ENCODE measurements around the gene C16orf89.

GRCh38 chr16:5005916-5006315 is 59.8 kb downstream of the C16orf89 start:
- TF ChIP-seq, protein P1, sequence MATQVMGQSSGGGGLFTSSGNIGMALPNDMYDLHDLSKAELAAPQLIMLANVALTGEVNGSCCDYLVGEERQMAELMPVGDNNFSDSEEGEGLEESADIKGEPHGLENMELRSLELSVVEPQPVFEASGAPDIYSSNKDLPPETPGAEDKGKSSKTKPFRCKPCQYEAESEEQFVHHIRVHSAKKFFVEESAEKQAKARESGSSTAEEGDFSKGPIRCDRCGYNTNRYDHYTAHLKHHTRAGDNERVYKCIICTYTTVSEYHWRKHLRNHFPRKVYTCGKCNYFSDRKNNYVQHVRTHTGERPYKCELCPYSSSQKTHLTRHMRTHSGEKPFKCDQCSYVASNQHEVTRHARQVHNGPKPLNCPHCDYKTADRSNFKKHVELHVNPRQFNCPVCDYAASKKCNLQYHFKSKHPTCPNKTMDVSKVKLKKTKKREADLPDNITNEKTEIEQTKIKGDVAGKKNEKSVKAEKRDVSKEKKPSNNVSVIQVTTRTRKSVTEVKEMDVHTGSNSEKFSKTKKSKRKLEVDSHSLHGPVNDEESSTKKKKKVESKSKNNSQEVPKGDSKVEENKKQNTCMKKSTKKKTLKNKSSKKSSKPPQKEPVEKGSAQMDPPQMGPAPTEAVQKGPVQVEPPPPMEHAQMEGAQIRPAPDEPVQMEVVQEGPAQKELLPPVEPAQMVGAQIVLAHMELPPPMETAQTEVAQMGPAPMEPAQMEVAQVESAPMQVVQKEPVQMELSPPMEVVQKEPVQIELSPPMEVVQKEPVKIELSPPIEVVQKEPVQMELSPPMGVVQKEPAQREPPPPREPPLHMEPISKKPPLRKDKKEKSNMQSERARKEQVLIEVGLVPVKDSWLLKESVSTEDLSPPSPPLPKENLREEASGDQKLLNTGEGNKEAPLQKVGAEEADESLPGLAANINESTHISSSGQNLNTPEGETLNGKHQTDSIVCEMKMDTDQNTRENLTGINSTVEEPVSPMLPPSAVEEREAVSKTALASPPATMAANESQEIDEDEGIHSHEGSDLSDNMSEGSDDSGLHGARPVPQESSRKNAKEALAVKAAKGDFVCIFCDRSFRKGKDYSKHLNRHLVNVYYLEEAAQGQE (IDR thresholded peaks at IDR 0.05; ENCODE audit: unreplicated experiment): no peak
- TF ChIP-seq EZH2 (IDR thresholded peaks at IDR 0.05; ENCODE audit: low read depth, unreplicated experiment): no peak
- TF ChIP-seq, protein P2, sequence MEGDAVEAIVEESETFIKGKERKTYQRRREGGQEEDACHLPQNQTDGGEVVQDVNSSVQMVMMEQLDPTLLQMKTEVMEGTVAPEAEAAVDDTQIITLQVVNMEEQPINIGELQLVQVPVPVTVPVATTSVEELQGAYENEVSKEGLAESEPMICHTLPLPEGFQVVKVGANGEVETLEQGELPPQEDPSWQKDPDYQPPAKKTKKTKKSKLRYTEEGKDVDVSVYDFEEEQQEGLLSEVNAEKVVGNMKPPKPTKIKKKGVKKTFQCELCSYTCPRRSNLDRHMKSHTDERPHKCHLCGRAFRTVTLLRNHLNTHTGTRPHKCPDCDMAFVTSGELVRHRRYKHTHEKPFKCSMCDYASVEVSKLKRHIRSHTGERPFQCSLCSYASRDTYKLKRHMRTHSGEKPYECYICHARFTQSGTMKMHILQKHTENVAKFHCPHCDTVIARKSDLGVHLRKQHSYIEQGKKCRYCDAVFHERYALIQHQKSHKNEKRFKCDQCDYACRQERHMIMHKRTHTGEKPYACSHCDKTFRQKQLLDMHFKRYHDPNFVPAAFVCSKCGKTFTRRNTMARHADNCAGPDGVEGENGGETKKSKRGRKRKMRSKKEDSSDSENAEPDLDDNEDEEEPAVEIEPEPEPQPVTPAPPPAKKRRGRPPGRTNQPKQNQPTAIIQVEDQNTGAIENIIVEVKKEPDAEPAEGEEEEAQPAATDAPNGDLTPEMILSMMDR (conservative IDR thresholded peaks at IDR 0.05; ENCODE audit: low read depth in 2 of 2): no peak
